HL-60 (cell line): Measurements from ENCODE around the gene MIEN1.

Source experiments
- DNase-seq, 2 experiments: peaks; one replicate each; pipeline ENCODE4 v3.0.0-alpha.2; 2010 to 2020; ENCODE audit warnings: low read depth in 1 of 2, low spot score in 1 of 2
- H3K27ac ChIP-seq: fragments of 250-450 bp; sonication (Bioruptor Pico); replicated peaks from 2 replicates; pipeline ENCODE4 v1.5.1; 2020; ENCODE audit warnings: mild to moderate bottlenecking, moderate library complexity
- H3K27me3 ChIP-seq: fragments of 250-450 bp; sonication (Bioruptor Pico); 2 replicates; pipeline ENCODE4 v1.5.1; 2021; ENCODE audit warnings: mild to moderate bottlenecking, moderate library complexity; ENCODE audit not compliant: insufficient read depth, poor library complexity, severe bottlenecking
- H3K4me3 ChIP-seq: replicated peaks from 2 replicates; pipeline ENCODE4 v1.5.1; 2011; ENCODE audit warnings: mild to moderate bottlenecking, control low read depth, low read length; ENCODE audit not compliant: insufficient read depth
- CTCF ChIP-seq: IDR thresholded peaks from one replicate; pipeline ENCODE4 v1.5.1; 2011; ENCODE audit warnings: low read length, control low read depth, inconsistent platforms; ENCODE audit not compliant: insufficient read depth
- GABPA ChIP-seq: IDR thresholded peaks from 2 replicates; pipeline ENCODE4 v1.6.1; 2012; ENCODE audit warnings: low read depth
- POLR2AphosphoS5 ChIP-seq: IDR thresholded peaks from 2 replicates; pipeline ENCODE4 v1.6.1; 2012; ENCODE audit warnings: low read depth
- REST ChIP-seq: IDR thresholded peaks from 2 replicates; pipeline ENCODE4 v1.6.1; 2012; ENCODE audit warnings: low read depth; ENCODE audit not compliant: insufficient replicate concordance
- SPI1 ChIP-seq: IDR thresholded peaks from 2 replicates; pipeline ENCODE4 v1.6.1; 2012; ENCODE audit warnings: low read depth, mild to moderate bottlenecking, borderline replicate concordance

Gene MIEN1

DNA sequence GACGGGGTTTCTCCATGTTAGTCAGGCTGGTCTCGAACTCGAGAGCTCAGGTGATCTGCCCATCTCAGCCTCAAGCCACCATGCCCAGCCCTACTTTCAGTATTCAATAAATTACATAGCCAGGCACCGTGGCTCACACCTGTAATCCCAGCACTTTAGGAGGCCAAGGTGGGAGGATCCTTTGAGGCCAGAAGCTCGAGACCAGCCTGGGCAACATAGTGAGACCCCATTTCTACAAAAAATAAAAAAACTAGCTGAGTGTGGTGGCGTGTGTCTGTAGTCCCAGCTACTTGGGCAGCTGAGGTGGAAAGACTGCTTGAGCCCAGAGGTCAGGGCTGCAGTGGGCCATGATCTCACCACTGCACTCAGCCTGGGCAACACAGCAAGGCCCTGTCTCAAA is 8.2 kb downstream of the MIEN1 start:
- TF ChIP-seq POLR2AphosphoS5 (no peak), SPI1 (no peak)
- no peak overlapping the region for H3K4me3 ChIP-seq
- H3K27me3 ChIP-seq = no peaks in the 10 kb centered on the region
- no peak overlapping the region for H3K27ac ChIP-seq
- DNase-seq = no peak

DNA sequence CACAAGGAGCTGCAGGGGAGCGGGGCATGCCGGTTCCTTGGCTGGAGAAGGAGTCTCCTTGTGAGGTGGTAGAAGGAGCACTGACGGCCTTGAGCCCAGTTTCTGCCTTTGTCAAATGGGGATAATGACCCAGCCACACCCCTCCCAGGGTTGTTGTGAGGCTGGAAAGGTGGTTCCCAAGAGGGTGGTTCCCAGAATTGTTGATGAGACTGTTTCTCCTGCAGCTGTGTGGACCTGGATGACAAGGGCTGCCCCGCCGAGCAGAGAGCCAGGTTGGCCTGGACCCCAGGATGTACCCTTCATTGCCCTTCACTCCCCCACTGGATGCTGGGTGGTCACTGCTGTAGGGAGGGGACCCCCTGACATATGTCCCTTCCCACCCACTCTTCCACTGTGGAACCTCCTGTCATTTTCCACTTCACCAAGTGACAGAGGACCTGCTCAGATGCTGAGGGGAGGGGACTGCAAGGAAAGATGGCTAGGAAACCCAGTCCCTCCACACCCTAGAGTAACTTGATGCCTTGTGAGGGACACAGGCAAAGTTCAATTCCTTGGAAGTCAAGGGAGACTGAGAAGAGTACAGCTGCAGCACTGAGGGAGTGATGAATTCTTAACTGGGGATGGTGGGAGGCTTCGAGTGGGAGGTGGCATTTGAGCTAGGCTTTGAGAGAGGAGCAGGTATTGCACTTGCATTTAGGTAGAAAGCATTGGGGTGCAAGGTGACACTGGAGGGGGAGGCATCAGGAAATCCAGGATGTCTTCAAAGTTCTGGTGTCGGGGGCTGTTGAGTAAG is 10.6 kb downstream of the MIEN1 start:
- TF ChIP-seq CTCF = no peak
- TF ChIP-seq SPI1 = no peak
- no peak for TF ChIP-seq POLR2AphosphoS5
- no peak for TF ChIP-seq GABPA
- no peak for TF ChIP-seq REST
- no peak overlapping the region for H3K4me3 ChIP-seq
- no peak for DNase-seq
- H3K27ac ChIP-seq = no peak overlapping the region
- H3K27me3 ChIP-seq = no peaks in the 10 kb centered on the region

- Histone ChIP-seq H3K4me3 (no peak overlapping the region), H3K27me3 (no peaks in the 10 kb centered on the region), H3K27ac (no peak overlapping the region)
- no peak for DNase-seq
- no peak for TF ChIP-seq CTCF
- TF ChIP-seq GABPA = no peak
- no peak for TF ChIP-seq SPI1
- no peak for TF ChIP-seq REST
- no peak for TF ChIP-seq POLR2AphosphoS5
Measured at GRCh38 chr17:39717660-39718059, 12.7 kb downstream of the MIEN1 start.

GRCh38 chr17:39716879-39717536 is 13.3 kb downstream of the MIEN1 start:
- Histone ChIP-seq H3K4me3 (no peak overlapping the region), H3K27ac (no peak overlapping the region), H3K27me3 (no peaks in the 10 kb centered on the region)
- no peak for DNase-seq
- TF ChIP-seq REST = no peak
- no peak for TF ChIP-seq GABPA
